GM21390 (cell line): Measurements from ENCODE around the gene CNTN5.
"Not testable (repeated sequence)": the region's sequence is repeated elsewhere in the genome, so short reads cannot be mapped to it uniquely, and the experiment has no call there.

ENCODE experiments used
- ATAC-seq: cut with Tn5 transposase; IDR thresholded peaks from one replicate; pipeline ENCODE4 v1.9.1; 2021; ENCODE audit not compliant: unreplicated experiment

CNTN5 gene

GRCh38 chr11:99708928-99709672 lies 688.4 kb downstream of the CNTN5 start:
- no peak for ATAC-seq

- no peak for ATAC-seq
These were observed 695.6 kb downstream of the CNTN5 start for GRCh38 chr11:99716302-99716701.

GRCh38 chr11:99718291-99718690 lies 697.5 kb downstream of the CNTN5 start:
- no peak for ATAC-seq

- no peak for ATAC-seq
These were observed 718.8 kb downstream of the CNTN5 start for GRCh38 chr11:99739464-99740089.

GRCh38 chr11:99742501-99742900 lies 721.8 kb downstream of the CNTN5 start:
- no peak for ATAC-seq

- ATAC-seq = no peak
These were observed 739.0 kb downstream of the CNTN5 start for GRCh38 chr11:99759787-99760186.

- no peak for ATAC-seq
These were observed 746.1 kb downstream of the CNTN5 start for GRCh38 chr11:99766811-99767210.

- no peak for ATAC-seq
These were observed 752.9 kb downstream of the CNTN5 start for GRCh38 chr11:99773646-99774045.

- ATAC-seq = no peak
These were observed 760.3 kb downstream of the CNTN5 start for GRCh38 chr11:99781074-99781473.

GRCh38 chr11:99791354-99791753 lies 770.6 kb downstream of the CNTN5 start:
- no peak for ATAC-seq

GRCh38 chr11:99795999-99796398 lies 775.2 kb downstream of the CNTN5 start:
- ATAC-seq = no peak

- no peak for ATAC-seq
These were observed 782.8 kb downstream of the CNTN5 start for GRCh38 chr11:99803501-99803900.

GRCh38 chr11:99812516-99812915 lies 791.8 kb downstream of the CNTN5 start:
- ATAC-seq = no peak

GRCh38 chr11:99814021-99814420 lies 793.3 kb downstream of the CNTN5 start:
- ATAC-seq = no peak

- no peak for ATAC-seq
These were observed 794.0 kb downstream of the CNTN5 start for GRCh38 chr11:99814738-99815137.

GRCh38 chr11:99818991-99819390 lies 798.2 kb downstream of the CNTN5 start:
- no peak for ATAC-seq

- ATAC-seq = no peak
These were observed 802.3 kb downstream of the CNTN5 start for GRCh38 chr11:99822846-99823565.

GRCh38 chr11:99836739-99837138 lies 816.0 kb downstream of the CNTN5 start:
- ATAC-seq = not testable (repeated sequence)

- ATAC-seq = no peak
These were observed 821.1 kb downstream of the CNTN5 start for GRCh38 chr11:99841885-99842284.

GRCh38 chr11:99865951-99866350 lies 845.2 kb downstream of the CNTN5 start:
- no peak for ATAC-seq

- no peak for ATAC-seq
These were observed 860.9 kb downstream of the CNTN5 start for GRCh38 chr11:99881610-99882009.

GRCh38 chr11:99884750-99885149 lies 864.0 kb downstream of the CNTN5 start:
- ATAC-seq = no peak
